Iris pigment epithelial cell (primary cell): Measurements from ENCODE around the gene ARAP3.
"Not testable (repeated sequence)": the region's sequence is repeated elsewhere in the genome, so short reads cannot be mapped to it uniquely, and the experiment has no call there.

ENCODE experiments used
- DNase-seq: peaks from one replicate; pipeline ENCODE4 v3.0.0-alpha.2; 2011; ENCODE audit warnings: low read depth

Gene ARAP3

GRCh38 chr5:141681695-141682641, at the start of gene ARAP3:
Gene ARAP3 (minus strand): TSS chr5:141682230. CDS start chr5:141680486, 1,744 bp downstream.
- peak; percentile 87 for DNase-seq

- no peak for DNase-seq
Observed at GRCh38 chr5:141729387-141730006, 47.5 kb upstream of the ARAP3 start.

- no peak for DNase-seq
Observed at GRCh38 chr5:141725891-141726290, 43.9 kb upstream of the ARAP3 start.

- DNase-seq = not testable (repeated sequence)
Observed at GRCh38 chr5:141725174-141725573, 43.1 kb upstream of the ARAP3 start.

- no peak for DNase-seq
Observed at GRCh38 chr5:141722266-141722665, 40.2 kb upstream of the ARAP3 start.

GRCh38 chr5:141717043-141717442, 35.0 kb upstream of the ARAP3 start:
- no peak for DNase-seq

GRCh38 chr5:141716468-141716867, 34.4 kb upstream of the ARAP3 start:
- no peak for DNase-seq

GRCh38 chr5:141716009-141716408, 34.0 kb upstream of the ARAP3 start:
- no peak for DNase-seq

GRCh38 chr5:141715346-141715905, 33.4 kb upstream of the ARAP3 start:
- no peak for DNase-seq

- no peak for DNase-seq
Observed at GRCh38 chr5:141714542-141715310, 32.7 kb upstream of the ARAP3 start.

GRCh38 chr5:141713616-141714309, 31.7 kb upstream of the ARAP3 start:
- DNase-seq = peak; percentile 42

- no peak for DNase-seq
Observed at GRCh38 chr5:141711687-141712086, 29.7 kb upstream of the ARAP3 start.

GRCh38 chr5:141709699-141710267, 27.8 kb upstream of the ARAP3 start:
- DNase-seq = no peak

GRCh38 chr5:141708016-141708415, 26.0 kb upstream of the ARAP3 start:
- no peak for DNase-seq

- DNase-seq = no peak
Observed at GRCh38 chr5:141707510-141707909, 25.5 kb upstream of the ARAP3 start.

- DNase-seq = no peak
Observed at GRCh38 chr5:141706121-141706520, 24.1 kb upstream of the ARAP3 start.

GRCh38 chr5:141705469-141705868, 23.4 kb upstream of the ARAP3 start:
- DNase-seq = no peak

- no peak for DNase-seq
Observed at GRCh38 chr5:141704782-141705297, 22.8 kb upstream of the ARAP3 start.

GRCh38 chr5:141703133-141703561, 21.1 kb upstream of the ARAP3 start:
- DNase-seq = no peak

GRCh38 chr5:141701360-141702119, 19.5 kb upstream of the ARAP3 start:
- DNase-seq = no peak
